GM21423 (cell line): Measurements from ENCODE around the gene NSMF.
"Not testable (repeated sequence)": the region's sequence is repeated elsewhere in the genome, so short reads cannot be mapped to it uniquely, and the experiment has no call there.

Experiments used
- ATAC-seq: cut with Tn5 transposase; IDR thresholded peaks from one replicate; pipeline ENCODE4 v1.9.1; 2021; ENCODE audit warnings: mild to moderate bottlenecking, moderate library complexity; ENCODE audit not compliant: unreplicated experiment

NSMF gene

GRCh38 chr9:137459601-137460362 lies 648 bp upstream of the NSMF start:
- ATAC-seq = no peak

GRCh38 chr9:137458194-137459151 lies 661 bp downstream of the NSMF start:
- no peak for ATAC-seq

DNA sequence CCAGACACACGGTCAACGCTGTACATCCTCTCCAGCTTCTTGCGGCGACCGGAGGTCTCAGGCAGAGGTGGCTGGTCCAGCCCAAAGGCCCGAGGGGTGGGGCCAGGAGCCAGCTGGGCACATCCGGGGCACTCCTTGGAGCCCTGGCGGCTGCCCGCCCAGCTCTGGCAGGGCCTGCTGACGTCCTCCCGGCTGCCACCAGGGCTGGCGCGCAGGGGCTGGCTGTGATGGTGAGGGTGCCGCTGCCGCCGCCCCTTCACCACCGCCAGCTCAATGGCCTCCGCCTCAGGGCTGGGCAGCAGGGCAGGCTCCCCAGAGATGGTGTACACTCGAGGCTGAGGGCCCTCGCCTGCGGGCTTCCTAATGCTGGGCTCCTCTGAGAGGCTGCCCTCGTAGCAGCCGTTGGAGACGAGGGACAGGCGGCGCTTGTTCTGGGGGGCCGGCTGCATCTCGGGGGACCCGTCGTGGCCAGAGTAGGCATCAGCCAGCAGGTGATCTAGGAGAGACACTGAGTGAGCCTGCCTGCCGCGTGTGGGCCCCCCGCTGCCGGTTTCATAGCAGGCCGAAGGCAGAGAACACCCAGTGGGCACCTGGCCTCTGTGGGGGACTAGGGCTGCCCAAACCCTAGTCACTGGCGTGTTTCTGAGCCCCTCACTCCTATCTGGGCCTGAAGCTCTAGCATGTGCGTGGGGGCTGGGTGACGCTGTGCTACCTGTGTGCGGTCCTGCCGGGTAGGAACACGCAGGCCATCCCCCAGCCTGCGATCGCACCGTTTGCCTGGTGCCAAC lies 1.5 kb downstream of the NSMF start:
- ATAC-seq = no peak

DNA sequence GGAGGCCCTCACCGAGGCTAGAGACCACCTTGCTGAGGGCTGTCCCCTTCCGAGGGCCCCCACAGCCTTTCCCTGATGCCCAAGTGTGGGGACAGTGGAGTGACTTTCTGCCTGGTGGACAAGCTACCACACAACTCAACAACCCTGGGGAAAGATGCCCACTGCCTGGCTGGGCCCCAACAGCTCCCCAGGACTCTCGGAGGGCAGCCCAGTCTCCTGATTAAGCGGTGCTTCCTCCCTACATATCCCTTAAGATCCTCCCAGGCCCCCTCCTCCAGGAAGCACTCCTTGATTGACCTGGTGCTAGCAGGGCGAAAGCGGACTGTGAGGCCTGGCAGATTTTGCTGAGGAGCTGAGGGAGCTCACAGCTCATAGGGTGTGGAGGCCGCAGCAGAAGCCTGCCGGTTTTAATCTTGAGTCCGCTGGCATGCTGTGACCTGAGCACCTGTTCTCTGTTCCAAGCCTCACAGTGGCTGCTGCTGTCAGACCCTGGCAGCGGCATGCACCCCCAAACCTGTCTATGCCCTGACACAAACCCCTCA lies 2.2 kb downstream of the NSMF start:
- no peak for ATAC-seq

GRCh38 chr9:137456061-137456863 lies 2.9 kb downstream of the NSMF start:
- ATAC-seq = no peak

DNA sequence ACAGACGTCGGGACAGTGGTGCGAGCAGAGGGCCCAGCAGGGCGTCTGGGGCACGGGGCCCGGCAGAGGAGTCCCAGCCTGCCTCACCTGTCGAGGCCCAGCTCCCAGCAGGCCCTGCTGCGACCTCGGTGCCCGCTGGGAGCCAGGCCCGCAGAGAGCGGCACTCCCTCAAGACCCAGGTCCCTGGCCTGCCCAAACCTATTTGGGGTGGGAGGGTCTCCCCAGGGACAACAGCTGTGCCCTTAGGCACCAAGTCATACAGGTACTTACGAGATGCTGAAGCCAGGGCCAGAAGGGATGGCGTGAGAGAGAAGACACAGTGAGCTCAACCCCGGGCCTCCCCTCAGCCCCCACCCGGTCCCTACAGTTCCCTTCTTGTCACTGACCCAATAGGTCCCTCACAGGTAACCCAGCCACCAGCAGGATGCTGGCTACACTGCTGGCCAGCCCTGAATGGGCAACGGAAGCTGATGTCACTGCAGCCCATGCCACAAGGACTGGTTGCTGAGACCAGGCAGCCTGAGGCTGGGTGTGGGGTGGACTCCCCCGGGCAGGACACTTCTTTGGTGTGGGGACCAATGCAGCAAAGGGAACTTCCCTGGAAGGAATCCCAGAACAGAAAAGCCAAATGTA lies 3.7 kb downstream of the NSMF start:
- no peak for ATAC-seq

- no peak for ATAC-seq
Measured at GRCh38 chr9:137454597-137455358, 4.4 kb downstream of the NSMF start.

- ATAC-seq = peak; percentile 33
Measured at GRCh38 chr9:137454145-137454596, 5.0 kb downstream of the NSMF start.

- peak; percentile 51 for ATAC-seq
Measured at GRCh38 chr9:137453643-137454081, 5.5 kb downstream of the NSMF start.

- ATAC-seq = no peak
Measured at GRCh38 chr9:137452761-137453642, 6.1 kb downstream of the NSMF start.

GRCh38 chr9:137452006-137452760 lies 7.0 kb downstream of the NSMF start:
- no peak for ATAC-seq

- ATAC-seq = not testable (repeated sequence)
Measured at GRCh38 chr9:137451264-137452005, 7.7 kb downstream of the NSMF start.

DNA sequence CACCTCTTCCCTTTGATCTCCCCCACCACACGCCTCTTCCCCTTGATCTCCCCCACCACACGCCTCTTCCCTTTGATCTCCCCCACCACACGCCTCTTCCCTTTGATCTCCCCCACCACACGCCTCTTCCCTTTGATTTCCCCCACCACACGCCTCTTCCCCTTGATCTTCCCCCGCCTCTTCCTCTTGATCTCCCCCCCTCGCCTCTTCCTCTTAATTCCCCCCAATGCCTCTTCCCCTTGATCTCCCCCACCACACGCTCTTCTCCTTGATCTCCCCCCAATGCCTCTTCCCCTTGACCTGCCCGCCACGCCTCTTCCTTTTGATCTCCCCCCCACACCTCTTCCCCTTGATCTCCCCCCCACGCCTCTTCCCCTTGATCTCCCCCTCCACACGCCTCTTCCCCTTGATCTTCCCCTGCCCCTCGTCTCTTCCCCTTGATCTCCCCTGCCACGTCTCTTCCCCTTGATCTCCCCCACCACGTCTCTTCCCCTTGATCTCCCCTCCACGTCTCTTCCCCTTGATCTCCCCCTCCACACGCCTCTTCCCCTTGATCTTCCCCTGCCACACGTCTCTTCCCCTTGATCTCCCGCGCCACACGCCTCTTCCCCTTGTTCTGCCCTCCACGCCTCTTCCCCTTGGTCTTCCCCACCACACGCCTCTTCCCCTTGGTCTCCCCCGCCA lies 8.5 kb downstream of the NSMF start:
- not testable (repeated sequence) for ATAC-seq

DNA sequence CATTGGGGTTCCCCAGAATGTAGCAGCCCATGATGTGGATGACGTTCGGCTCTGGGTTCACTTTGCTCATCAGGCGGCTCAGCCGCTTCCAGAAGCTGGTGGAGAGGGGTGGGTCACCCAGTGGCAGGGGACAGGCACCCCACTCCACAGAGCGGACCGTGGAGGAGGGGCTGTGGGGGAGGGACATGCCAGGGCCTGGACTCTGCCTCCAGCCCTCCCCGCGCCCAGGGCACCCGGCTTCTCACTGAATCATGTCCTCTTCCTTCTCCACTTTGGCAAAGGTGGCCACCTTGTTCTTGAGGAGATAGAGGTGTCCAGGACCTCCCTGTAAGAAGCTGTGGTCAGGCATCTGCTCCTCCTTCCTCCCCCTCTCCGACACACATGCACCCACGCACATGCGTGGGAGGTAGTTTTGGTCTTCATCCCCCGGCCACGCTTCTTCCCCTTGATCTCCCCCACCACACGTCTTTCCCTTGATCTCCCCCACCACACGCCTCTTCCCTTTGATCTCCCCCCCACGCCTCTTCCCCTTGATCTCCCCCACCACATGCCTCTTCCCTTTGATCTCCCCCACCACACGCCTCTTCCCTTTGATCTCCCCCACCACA lies 9.1 kb downstream of the NSMF start:
- ATAC-seq = no peak
